ENCODE results near the gene UROC1. TPM values are rescaled to one million over a fixed set of nuclear protein-coding genes. Genes with fewer than 3 reads are reported as not detected.
A peak's percentile ranks its signal among the peaks of the same experiment; 100 is the strongest.

The UROC1 gene
- total and polyA plus RNA-seq, 8 donors, result 0.09 TPM; not detected in 7

GRCh38 chr3:126543457-126544061 is 26.0 kb upstream of the UROC1 start:
- Histone ChIP-seq H3K4me3 (no peak overlapping the region), H3K36me3 (no peaks in the 10 kb centered on the region), H3K27ac (no peak overlapping the region), H3K9me3 (no peaks in the 10 kb centered on the region), H3K27me3 (no peaks in the 10 kb centered on the region), H3K4me1 (no peaks in the 10 kb centered on the region)
- whole genome bisulfite sequencing, 2 donors, result 82 to 83% methylated on average over 2 of the region's 2 CpGs
- intact Hi-C loops (cut with DNase I), result no loop called here
- FAIRE-seq (no peak), DNase-seq (peak in 2 of 6 donors; percentile 1 to 24), ATAC-seq (no peak)
- TF ChIP-seq, protein P1, sequence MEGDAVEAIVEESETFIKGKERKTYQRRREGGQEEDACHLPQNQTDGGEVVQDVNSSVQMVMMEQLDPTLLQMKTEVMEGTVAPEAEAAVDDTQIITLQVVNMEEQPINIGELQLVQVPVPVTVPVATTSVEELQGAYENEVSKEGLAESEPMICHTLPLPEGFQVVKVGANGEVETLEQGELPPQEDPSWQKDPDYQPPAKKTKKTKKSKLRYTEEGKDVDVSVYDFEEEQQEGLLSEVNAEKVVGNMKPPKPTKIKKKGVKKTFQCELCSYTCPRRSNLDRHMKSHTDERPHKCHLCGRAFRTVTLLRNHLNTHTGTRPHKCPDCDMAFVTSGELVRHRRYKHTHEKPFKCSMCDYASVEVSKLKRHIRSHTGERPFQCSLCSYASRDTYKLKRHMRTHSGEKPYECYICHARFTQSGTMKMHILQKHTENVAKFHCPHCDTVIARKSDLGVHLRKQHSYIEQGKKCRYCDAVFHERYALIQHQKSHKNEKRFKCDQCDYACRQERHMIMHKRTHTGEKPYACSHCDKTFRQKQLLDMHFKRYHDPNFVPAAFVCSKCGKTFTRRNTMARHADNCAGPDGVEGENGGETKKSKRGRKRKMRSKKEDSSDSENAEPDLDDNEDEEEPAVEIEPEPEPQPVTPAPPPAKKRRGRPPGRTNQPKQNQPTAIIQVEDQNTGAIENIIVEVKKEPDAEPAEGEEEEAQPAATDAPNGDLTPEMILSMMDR (IDR thresholded peaks at IDR 0.05), result no peak

DNA sequence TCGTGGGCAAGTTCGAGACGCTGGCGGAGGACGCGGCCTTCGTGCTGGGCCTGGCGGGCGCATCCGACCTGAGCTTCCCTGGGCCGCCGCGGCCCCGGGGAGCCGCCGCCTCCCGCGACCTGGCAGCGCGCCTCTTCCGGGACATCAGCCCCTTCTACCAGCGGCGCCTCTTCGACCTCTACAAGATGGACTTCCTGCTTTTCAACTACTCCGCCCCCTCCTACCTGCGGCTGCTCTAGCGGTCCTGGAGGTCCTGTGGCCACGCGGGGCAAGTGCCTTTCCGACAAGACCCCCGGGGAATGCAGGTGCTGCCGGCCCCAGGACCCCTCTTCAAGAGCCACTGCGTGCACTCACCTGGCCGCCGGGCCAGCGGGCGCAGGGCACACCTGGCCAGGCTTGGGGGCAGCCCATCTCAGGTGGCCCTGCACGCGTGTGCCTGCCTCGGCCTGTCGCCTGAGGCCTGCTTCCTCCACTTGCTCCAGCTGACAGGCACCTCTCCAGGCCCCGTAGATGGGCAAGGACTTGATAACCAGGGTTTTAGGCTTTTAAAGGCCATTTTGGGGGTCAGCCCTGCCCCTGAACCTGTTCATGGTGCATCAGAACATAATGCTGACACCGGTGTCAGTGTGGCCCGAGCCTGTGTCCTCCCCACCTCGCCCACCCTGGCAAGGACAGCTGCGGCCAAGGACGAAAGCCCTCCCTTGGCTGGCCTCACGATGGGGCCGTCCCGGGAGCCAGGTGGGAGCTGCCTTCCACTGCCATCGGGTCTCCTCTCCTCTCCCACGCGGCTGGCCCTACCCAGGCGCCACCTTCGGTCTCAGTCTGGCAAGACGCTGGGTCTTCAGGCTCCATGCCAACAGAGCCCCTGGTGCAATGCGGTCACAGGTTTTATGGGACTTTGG is 25.0 kb upstream of the UROC1 start:
- Histone ChIP-seq H3K4me3 (no peak overlapping the region), H3K36me3 (no peaks in the 10 kb centered on the region), H3K4me1 (no peaks in the 10 kb centered on the region), H3K27me3 (no peaks in the 10 kb centered on the region), H3K27ac (no peak overlapping the region), H3K9me3 (no peaks in the 10 kb centered on the region)
- FAIRE-seq, result no peak
- ATAC-seq, result no peak
- DNase-seq, result peak in 4 of 6 donors; percentile 5 to 51 (median 15)
- TF ChIP-seq, protein P1 (IDR thresholded peaks at IDR 0.05), result no peak
- WGBS, 2 donors, result 76 to 79% methylated on average over 54 to 57 of the region's 57 CpGs
- intact Hi-C loops (cut with DNase I), result no loop called here

- FAIRE-seq (no peak), ATAC-seq (no peak), DNase-seq (peak in 1 of 6 donors; percentile 4)
- no peaks in the 10 kb centered on the region for H3K36me3 ChIP-seq
- H3K4me1 ChIP-seq, result no peaks in the 10 kb centered on the region
- H3K27me3 ChIP-seq, result no peaks in the 10 kb centered on the region
- no peak overlapping the region for H3K27ac ChIP-seq
- intact Hi-C loops (cut with DNase I), result no loop called here
- TF ChIP-seq, protein P1 (IDR thresholded peaks at IDR 0.05), result no peak
- no peaks in the 10 kb centered on the region for H3K9me3 ChIP-seq
- H3K4me3 ChIP-seq, result no peak overlapping the region
- WGBS, 2 donors, result 37 to 46% methylated on average over 85 to 101 of the region's 101 CpGs
Observed at GRCh38 chr3:126541628-126542339, 24.2 kb upstream of the UROC1 start.

- intact Hi-C loops (cut with DNase I), result no loop called here
- Histone ChIP-seq H3K9me3 (no peaks in the 10 kb centered on the region), H3K27ac (no peak overlapping the region), H3K36me3 (no peaks in the 10 kb centered on the region), H3K27me3 (no peaks in the 10 kb centered on the region), H3K4me3 (no peak overlapping the region), H3K4me1 (no peaks in the 10 kb centered on the region)
- FAIRE-seq, result no peak
- 60 to 64% methylated on average over 24 of the region's 24 CpGs for WGBS, 2 donors
- no peak for ATAC-seq
- peak in 3 of 6 donors; percentile 1 to 31 (median 10) for DNase-seq
- TF ChIP-seq, protein P1 (IDR thresholded peaks at IDR 0.05), result no peak
Observed at GRCh38 chr3:126540951-126541627, 23.5 kb upstream of the UROC1 start.
